Measurements from ENCODE around the gene KCNQ1. TPM values are rescaled to one million over a fixed set of nuclear protein-coding genes. Genes with fewer than 3 reads are reported as not detected.

KCNQ1 gene
- total RNA-seq, 1 experiment from 2014 or later = 2.3 TPM

GRCh38 chr11:2440646-2441045 is 4.2 kb upstream of the KCNQ1 start:
- no peak overlapping the region for H3K27ac Mint-ChIP-seq
- H3K56ac ChIP-seq (ENCODE audit: insufficient read length, low read depth, low read length) = no peak overlapping the region
- no peak overlapping the region for H3K14ac ChIP-seq (ENCODE audit: insufficient read depth, low read length)
- H3K9me3 Mint-ChIP-seq = peaks cover 3 to 10% of the 10 kb centered on the region in 2 experiments; a peak in 3 of 5 replicates
- H3K23ac ChIP-seq (ENCODE audit: insufficient read length, low read depth, low read length) = no peak overlapping the region
- H3K27me3 ChIP-seq (ENCODE audit: insufficient read depth, low read length) = peaks cover 7% of the 10 kb centered on the region; the same call in 1 of the 2 replicates
- no peaks in the 10 kb centered on the region for H3K79me2 ChIP-seq (ENCODE audit: insufficient read depth, low read length)
- H4K20me1 ChIP-seq (ENCODE audit: control insufficient read depth, insufficient read depth, insufficient read length) = no peaks in the 10 kb centered on the region
- H2BK15ac ChIP-seq (ENCODE audit: low read depth, low read length) = no peak overlapping the region
- no peaks in the 10 kb centered on the region for H3K9me3 ChIP-seq (ENCODE audit: control insufficient read depth, low read depth, low read length)
- no peak overlapping the region for H2BK120ac ChIP-seq (ENCODE audit: low read depth, low read length, poor library complexity, severe bottlenecking)
- no peak overlapping the region for H3K4ac ChIP-seq (ENCODE audit: low read depth, low read length)
- no CpG with 5 or more reads among the region's 8 CpGs for WGBS (ENCODE audit: extremely low coverage, insufficient read length, low lambda C conversion rate)
- no peak overlapping the region for H2BK20ac ChIP-seq (ENCODE audit: low read depth, low read length, poor library complexity, severe bottlenecking)
- H3K27ac ChIP-seq (ENCODE audit: insufficient read length, low read depth, low read length) = no peak overlapping the region
- peaks cover 4% of the 10 kb centered on the region for H3K23me2 ChIP-seq (ENCODE audit: insufficient read length, low read depth, low read length, poor library complexity, severe bottlenecking)
- H3K4me1 Mint-ChIP-seq = peaks cover 0 to 3% of the 10 kb centered on the region in 2 experiments; a peak in 2 of 4 replicates
- peaks cover 81% of the 10 kb centered on the region for H3K27me3 Mint-ChIP-seq (ENCODE audit: low read depth)
- no peak overlapping the region for H3K4me3 Mint-ChIP-seq
- no peaks in the 10 kb centered on the region for H3K79me1 ChIP-seq (ENCODE audit: insufficient read depth, low read depth, low read length, poor library complexity, severe bottlenecking)
- no peaks in the 10 kb centered on the region for H3K36me3 Mint-ChIP-seq (ENCODE audit: insufficient read depth in 1 of 3, low read depth in 3 of 3)
- no peak overlapping the region for H2BK5ac ChIP-seq (ENCODE audit: insufficient read length, low read length)
- no peak overlapping the region for H2AK5ac ChIP-seq (ENCODE audit: insufficient read length, low read length)
- no peak overlapping the region for H2BK12ac ChIP-seq (ENCODE audit: insufficient read length, low read depth, low read length)
- DNase-seq = no peak
- H4K8ac ChIP-seq (replicated peaks; ENCODE audit: insufficient read length, low read depth, low read length) = no peak overlapping the region
- no peaks in the 10 kb centered on the region for H3K4me1 ChIP-seq (ENCODE audit: insufficient read depth, low read length)
- H2AFZ ChIP-seq (ENCODE audit: low read length) = no peak overlapping the region
- H3K9ac ChIP-seq (ENCODE audit: extremely low read depth, insufficient read length, low read length) = no peak overlapping the region
- H3K18ac ChIP-seq (ENCODE audit: insufficient read length, low read depth, low read length) = no peak overlapping the region
- H4K5ac ChIP-seq (ENCODE audit: insufficient read length, low read depth, low read length) = no peak overlapping the region
- TF ChIP-seq CTCF (conservative IDR thresholded peaks at IDR 0.05) = no peak
- no peak overlapping the region for H3T11ph ChIP-seq (ENCODE audit: low read length)
- H4K91ac ChIP-seq (ENCODE audit: insufficient read length, low read depth, low read length) = no peak overlapping the region
- no peak overlapping the region for H3K4me2 ChIP-seq (ENCODE audit: insufficient read depth, insufficient read length, low read length)

All from H9 (cell line).